IMR-90 (cell line): ENCODE results near the gene ANLN. TPM values are rescaled to one million over a fixed set of nuclear protein-coding genes. Genes with fewer than 3 reads are reported as not detected.
"Not testable (repeated sequence)": the region's sequence is repeated elsewhere in the genome, so short reads cannot be mapped to it uniquely, and the experiment has no call there.

Source experiments
- ATAC-seq: fragments of 200-7000 bp; cut with Tn5 transposase; 2 replicates; pipeline ENCODE4 v1.9.1; 2020; ENCODE audit warnings: low read depth, mild to moderate bottlenecking, moderate library complexity
- BruUV-seq: library from RNA; stranded (reverse); fragments of 400-500 nt; replicated peaks from 2 replicates; lab custom pipeline; 2021; lab: Mats Ljungman, UMichigan
- CTCF ChIA-PET: fragments of 300-600 bp; formaldehyde crosslinking; extraction: SDS; loops from one replicate; lab custom pipeline; 2021; ENCODE audit warnings: antibody characterized with exemption; lab: Yijun Ruan, JAX
- POLR2A ChIA-PET: fragments of 300-600 bp; sonication (Branson Sonifier 250); formaldehyde crosslinking; loops from one replicate; lab custom pipeline; 2022; ENCODE audit warnings: antibody characterized with exemption; ENCODE audit not compliant: unreplicated experiment; lab: Charles Lee
- DNase-seq: peaks from one replicate; pipeline ENCODE4 v3.0.0; 2013
- H2AFZ ChIP-seq: replicated peaks from 2 replicates; pipeline ENCODE3; 2013; ENCODE audit warnings: low read length, mild to moderate bottlenecking; ENCODE audit not compliant: poor library complexity
- H2AK5ac ChIP-seq: 2 replicates; pipeline ENCODE4 v1.6.1; 2013; ENCODE audit warnings: low read depth, low read length, inconsistent platforms
- H2AK9ac ChIP-seq: replicated peaks from 2 replicates; pipeline ENCODE3; 2013; ENCODE audit warnings: mild to moderate bottlenecking, low read depth, low read length, moderate library complexity; ENCODE audit not compliant: poor library complexity
- H2BK120ac ChIP-seq: 2 replicates; pipeline ENCODE4 v1.6.1; 2013; ENCODE audit warnings: low read depth, low read length, inconsistent platforms
- H2BK15ac ChIP-seq: 3 replicates; pipeline ENCODE4 v1.6.1; 2013; ENCODE audit warnings: low read depth, low read length, inconsistent platforms
- H2BK20ac ChIP-seq: 2 replicates; pipeline ENCODE4 v1.6.1; 2013; ENCODE audit warnings: low read depth, mild to moderate bottlenecking, inconsistent platforms, low read length, moderate library complexity
- H2BK5ac ChIP-seq: 2 replicates; pipeline ENCODE4 v1.6.1; 2013; ENCODE audit warnings: mild to moderate bottlenecking, low read depth, low read length, inconsistent platforms; ENCODE audit not compliant: poor library complexity, severe bottlenecking
- H3K14ac ChIP-seq: replicated peaks from 2 replicates; pipeline ENCODE4 v1.6.1; 2013; ENCODE audit warnings: low read depth, low read length, inconsistent platforms
- H3K18ac ChIP-seq: 2 replicates; pipeline ENCODE4 v1.6.1; 2013; ENCODE audit warnings: low read depth, low read length, control low read depth
- H3K23ac ChIP-seq: 2 replicates; pipeline ENCODE4 v1.6.1; 2013; ENCODE audit warnings: low read depth, low read length, inconsistent platforms
- H3K27ac ChIP-seq: 2 replicates; pipeline ENCODE4 v1.5.1; 2013; ENCODE audit warnings: mild to moderate bottlenecking, control low read depth, low read length; ENCODE audit not compliant: insufficient read depth
- H3K27me3 ChIP-seq: 2 replicates; pipeline ENCODE4 v1.6.1; 2013; ENCODE audit warnings: low read length; ENCODE audit not compliant: control insufficient read depth, insufficient read depth
- H3K36me3 ChIP-seq: 2 replicates; pipeline ENCODE4 v1.6.1; 2013; ENCODE audit warnings: low read length, mixed read lengths; ENCODE audit not compliant: control insufficient read depth, insufficient read depth
- H3K4ac ChIP-seq: 2 replicates; pipeline ENCODE4 v1.6.1; 2013; ENCODE audit warnings: low read depth, low read length, inconsistent platforms
- H3K4me1 ChIP-seq: 2 replicates; pipeline ENCODE4 v1.6.1; 2013; ENCODE audit warnings: low read length, mixed read lengths; ENCODE audit not compliant: control insufficient read depth, insufficient read depth
- H3K4me2 ChIP-seq: 2 replicates; pipeline ENCODE4 v1.6.1; 2013; ENCODE audit warnings: low read depth, mild to moderate bottlenecking, control low read depth, low read length, moderate library complexity
- H3K4me3 ChIP-seq: 2 replicates; pipeline ENCODE4 v1.5.1; 2013; ENCODE audit warnings: low read depth, mild to moderate bottlenecking, control low read depth, low read length, moderate library complexity; ENCODE audit not compliant: insufficient read depth
- H3K56ac ChIP-seq: 2 replicates; pipeline ENCODE4 v1.6.1; 2013; ENCODE audit warnings: low read length, inconsistent platforms; ENCODE audit not compliant: insufficient read depth; ENCODE audit errors: extremely low read depth
- H3K79me1 ChIP-seq, 2 experiments: 2 replicates each; pipeline ENCODE4 v1.6.1; 2013; ENCODE audit warnings: low read length in 2 of 2, inconsistent platforms in 1 of 2, low read depth in 1 of 2
- H3K9ac ChIP-seq: 2 replicates; pipeline ENCODE4 v1.6.1; 2013; ENCODE audit warnings: low read depth, low read length, control low read depth
- H3K9me1 ChIP-seq: 2 replicates; pipeline ENCODE4 v1.6.1; 2013; ENCODE audit warnings: low read length, inconsistent platforms; ENCODE audit not compliant: insufficient read depth
- H3K9me3 ChIP-seq: 2 replicates; pipeline ENCODE4 v1.6.1; 2013; ENCODE audit warnings: low read length; ENCODE audit not compliant: control insufficient read depth, insufficient read depth
- H4K20me1 ChIP-seq: 2 replicates; pipeline ENCODE4 v1.6.1; 2013; ENCODE audit warnings: low read length, inconsistent platforms; ENCODE audit not compliant: insufficient read depth
- H4K5ac ChIP-seq: 2 replicates; pipeline ENCODE4 v1.6.1; 2013; ENCODE audit warnings: mild to moderate bottlenecking, low read depth, low read length, control low read depth
- H4K8ac ChIP-seq, 2 experiments: 2 replicates each; pipeline ENCODE4 v1.6.1; 2013; ENCODE audit warnings: low read depth in 2 of 2, low read length in 2 of 2, control low read depth in 1 of 2, inconsistent platforms in 1 of 2
- H4K91ac ChIP-seq: 2 replicates; pipeline ENCODE4 v1.6.1; 2013; ENCODE audit warnings: low read depth, low read length, inconsistent platforms; ENCODE audit not compliant: insufficient read depth
- WGBS, 2 experiments: methylation state at CpG; one replicate each; pipeline versions ENCODE4 v1.1.5 to v1.1.7; 2013; ENCODE audit warnings: missing lambda C conversion rate in 2 of 2; ENCODE audit not compliant: insufficient read length in 1 of 2; ENCODE audit errors: extremely low coverage in 2 of 2; 5-methylcytosine and 5-hydroxymethylcytosine counted together
- dilution Hi-C: fragments of 300-500 bp; cut with HindIII; formaldehyde crosslinking; loops from one replicate; pipeline ENCODE4 v1.14.3; 2018; ENCODE audit warnings: low sequenced_read_pairs; ENCODE audit not compliant: unreplicated experiment
- in situ Hi-C: fragments of 300-500 bp; cut with MboI; formaldehyde crosslinking; loops from 3 replicates; pipeline ENCODE4 v1.14.3; 2019; ENCODE audit warnings: low sequenced_read_pairs, inconsistent platforms, mixed read lengths
- intact Hi-C: fragments of 100-400 bp; cut with micrococcal nuclease; formaldehyde crosslinking; loops from 2 replicates; pipeline ENCODE4 v1.10.0; 2022
- polyA plus RNA-seq, 3 experiments: library from polyadenylated mRNA; depleted of rRNA; stranded (reverse); fragments of >200 nt; gene quantifications; 2 replicates each; pipeline ENCODE4 v1.2.3, GENCODE V29; 2012; ENCODE audit warnings: low replicate concordance in 1 of 3
- total RNA-seq: library from RNA; depleted of rRNA; stranded (reverse); fragments of >200 nt; gene quantifications from 2 replicates; pipeline ENCODE4 v1.2.3, GENCODE V29; 2012

Gene ANLN
- total and polyA plus RNA-seq, 2 of the 4 experiments (the other 2 are of a cell fraction) = 60.5 to 276 TPM

GRCh38 chr7:36483853-36484252 is 94.2 kb downstream of the ANLN start:
- H2BK120ac ChIP-seq, ATAC-seq, CTCF ChIA-PET, H3K79me1 ChIP-seq, H3K18ac ChIP-seq, H2AFZ ChIP-seq, dilution Hi-C loops, H2AK5ac ChIP-seq, H3K9me3 ChIP-seq, H3K36me3 ChIP-seq, H4K20me1 ChIP-seq, BruUV-seq, H3K27ac ChIP-seq, H2BK15ac ChIP-seq, H3K14ac ChIP-seq, H4K5ac ChIP-seq, H3K23ac ChIP-seq, DNase-seq, H3K4ac ChIP-seq, H3K4me3 ChIP-seq, H3K4me1 ChIP-seq, H2BK5ac ChIP-seq, H3K4me2 ChIP-seq, H3K9ac ChIP-seq, H4K8ac ChIP-seq, H4K91ac ChIP-seq, POLR2A ChIA-PET, intact Hi-C loops, H2BK20ac ChIP-seq, H3K9me1 ChIP-seq, H3K56ac ChIP-seq, H2AK9ac ChIP-seq: not testable (repeated sequence)
- WGBS, 2 experiments = no CpG with 5 or more reads among the region's 4 CpGs
- in situ Hi-C loops = loop anchor here (10.0 to 25.0 kb wide), 2 partner anchors 478 to 711 kb away; no protein-coding TSS in a partner anchor
- H3K27me3 ChIP-seq = peaks cover 15% of the 10 kb centered on the region
